Measurements from ENCODE around the gene GYS1. TPM values are rescaled to one million over a fixed set of nuclear protein-coding genes. Genes with fewer than 3 reads are reported as not detected.
A peak's percentile ranks its signal among the peaks of the same experiment; 100 is the strongest.

GYS1 gene
- total RNA-seq, 1 donor from 2014 or later, result 56.2 TPM

GRCh38 chr19:49017041-49017665, 24.0 kb upstream of the GYS1 start, which contains the start of gene LHB:
TSS of gene LHB (minus strand) at chr19:49017091. CDS start at chr19:49017081, 10 bp downstream.
- DNase-seq (ENCODE audit: low read depth, low spot score), result no peak
- no peak within 1 kb of the TSS for H3K4me3 Mint-ChIP-seq

GRCh38 chr19:49016067-49016839, 23.1 kb upstream of the GYS1 start:
- H3K9me3 Mint-ChIP-seq, result no peaks in the 10 kb centered on the region
- H3K27ac Mint-ChIP-seq (ENCODE audit: unreplicated experiment), result no peak overlapping the region
- peaks cover 7% of the 10 kb centered on the region for H3K36me3 Mint-ChIP-seq (ENCODE audit: low read depth)
- H3K4me1 Mint-ChIP-seq, result peaks cover 9% of the 10 kb centered on the region
- TF ChIP-seq CTCF (conservative IDR thresholded peaks at IDR 0.05), result no peak
- no peak for DNase-seq (ENCODE audit: low read depth, low spot score)
- no peak overlapping the region for H3K4me3 Mint-ChIP-seq
- H3K27me3 Mint-ChIP-seq (ENCODE audit: low read depth), result peaks cover 47% of the 10 kb centered on the region

More at GRCh38 chr19:49017041-49017665, 24.0 kb upstream of the GYS1 start, which contains the start of gene LHB:
- Mint-ChIP-seq H3K4me1 (peaks cover 11% of the 10 kb centered on the region), H3K9me3 (no peaks in the 10 kb centered on the region), H3K36me3 (ENCODE audit: low read depth) (peaks cover 7% of the 10 kb centered on the region), H3K27me3 (ENCODE audit: low read depth) (peaks cover 55% of the 10 kb centered on the region), H3K27ac (ENCODE audit: unreplicated experiment) (no peak within 1 kb of the TSS)
- no peak for TF ChIP-seq CTCF (conservative IDR thresholded peaks at IDR 0.05)

GRCh38 chr19:49014870-49015255, 21.8 kb upstream of the GYS1 start:
- TF ChIP-seq CTCF (conservative IDR thresholded peaks at IDR 0.05), result no peak
- no peak overlapping the region for H3K4me3 Mint-ChIP-seq
- peaks cover 10% of the 10 kb centered on the region for H3K36me3 Mint-ChIP-seq (ENCODE audit: low read depth)
- no peak for DNase-seq (ENCODE audit: low read depth, low spot score)
- H3K27me3 Mint-ChIP-seq (ENCODE audit: low read depth), result peaks cover 33% of the 10 kb centered on the region
- no peaks in the 10 kb centered on the region for H3K9me3 Mint-ChIP-seq
- peaks cover 4% of the 10 kb centered on the region for H3K4me1 Mint-ChIP-seq
- no peak overlapping the region for H3K27ac Mint-ChIP-seq (ENCODE audit: unreplicated experiment)

GRCh38 chr19:49014123-49014869, 21.2 kb upstream of the GYS1 start:
- TF ChIP-seq CTCF (conservative IDR thresholded peaks at IDR 0.05), result no peak
- H3K27ac Mint-ChIP-seq (ENCODE audit: unreplicated experiment), result peak overlapping the region; percentile 20
- H3K4me1 Mint-ChIP-seq, result peaks cover 4% of the 10 kb centered on the region
- H3K27me3 Mint-ChIP-seq (ENCODE audit: low read depth), result peaks cover 27% of the 10 kb centered on the region
- H3K36me3 Mint-ChIP-seq (ENCODE audit: low read depth), result peaks cover 10% of the 10 kb centered on the region
- H3K9me3 Mint-ChIP-seq, result no peaks in the 10 kb centered on the region
- no peak for DNase-seq (ENCODE audit: low read depth, low spot score)
- H3K4me3 Mint-ChIP-seq, result no peak overlapping the region

GRCh38 chr19:49011194-49011593, 18.1 kb upstream of the GYS1 start:
- no peaks in the 10 kb centered on the region for H3K9me3 Mint-ChIP-seq
- no peak overlapping the region for H3K27ac Mint-ChIP-seq (ENCODE audit: unreplicated experiment)
- DNase-seq (ENCODE audit: low read depth, low spot score), result no peak
- peaks cover 10% of the 10 kb centered on the region for H3K36me3 Mint-ChIP-seq (ENCODE audit: low read depth)
- peaks cover 3% of the 10 kb centered on the region for H3K27me3 Mint-ChIP-seq (ENCODE audit: low read depth)
- no peak overlapping the region for H3K4me3 Mint-ChIP-seq
- H3K4me1 Mint-ChIP-seq, result no peaks in the 10 kb centered on the region
- TF ChIP-seq CTCF (conservative IDR thresholded peaks at IDR 0.05), result no peak

Measured in neural crest cell (in vitro differentiated cells).